Stimulated activated CD8-positive, alpha-beta memory T cell treated with anti-CD3 and anti-CD28 coated beads, Interleukin-4, amount 100 ng/mL, for 4 hours (primary cell): ENCODE measurements around the gene ZNF469.

ENCODE experiments used
- DNase-seq, 2 donors: peaks; one replicate each; pipeline ENCODE4 v3.0.0-alpha.2; 2020; ENCODE audit warnings: low read depth in 2 of 2, low spot score in 1 of 2

Gene ZNF469

GRCh38 chr16:88382491-88383400, at the start of gene ZNF469:
TSS of gene ZNF469 (plus strand) at chr16:88382959. CDS start at chr16:88427471, 44,512 bp downstream.
- no peak for DNase-seq

GRCh38 chr16:88333848-88334777, 48.6 kb upstream of the ZNF469 start:
- no peak for DNase-seq

GRCh38 chr16:88334778-88335720, 47.7 kb upstream of the ZNF469 start:
- DNase-seq: no peak

GRCh38 chr16:88337021-88337420, 45.7 kb upstream of the ZNF469 start:
- no peak for DNase-seq

GRCh38 chr16:88337538-88337937, 45.2 kb upstream of the ZNF469 start:
- no peak for DNase-seq

GRCh38 chr16:88338111-88338510, 44.6 kb upstream of the ZNF469 start:
- no peak for DNase-seq

GRCh38 chr16:88338896-88339295, 43.9 kb upstream of the ZNF469 start:
- no peak for DNase-seq

GRCh38 chr16:88339930-88340754, 42.6 kb upstream of the ZNF469 start:
- no peak for DNase-seq

- no peak for DNase-seq
Measured at GRCh38 chr16:88340755-88341150, 42.0 kb upstream of the ZNF469 start.

- no peak for DNase-seq
Measured at GRCh38 chr16:88341551-88342290, 41.0 kb upstream of the ZNF469 start.

GRCh38 chr16:88342491-88342890, 40.3 kb upstream of the ZNF469 start:
- DNase-seq: no peak

- no peak for DNase-seq
Measured at GRCh38 chr16:88343271-88343791, 39.4 kb upstream of the ZNF469 start.

- DNase-seq: no peak
Measured at GRCh38 chr16:88344411-88345030, 38.2 kb upstream of the ZNF469 start.

- DNase-seq: no peak
Measured at GRCh38 chr16:88345031-88345720, 37.6 kb upstream of the ZNF469 start.

- no peak for DNase-seq
Measured at GRCh38 chr16:88345721-88346560, 36.8 kb upstream of the ZNF469 start.

GRCh38 chr16:88346680-88347505, 35.9 kb upstream of the ZNF469 start:
- no peak for DNase-seq
